GM18505 (cell line): ENCODE measurements around the gene IVNS1ABP.
"Not testable (repeated sequence)": the region's sequence is repeated elsewhere in the genome, so short reads cannot be mapped to it uniquely, and the experiment has no call there.

ENCODE experiments used
- ATAC-seq: cut with Tn5 transposase; IDR thresholded peaks from one replicate; pipeline ENCODE4 v1.9.1; 2021; ENCODE audit not compliant: unreplicated experiment
- POLR2A ChIP-seq: IDR thresholded peaks from 4 replicates; pipeline ENCODE4 v1.6.1; 2011; ENCODE audit warnings: borderline replicate concordance; ENCODE audit not compliant: insufficient read depth, insufficient read length; ENCODE audit errors: extremely low read depth

The IVNS1ABP gene

GRCh38 chr1:185345913-185346720 is 29.1 kb upstream of the IVNS1ABP start:
- no peak for ATAC-seq

DNA sequence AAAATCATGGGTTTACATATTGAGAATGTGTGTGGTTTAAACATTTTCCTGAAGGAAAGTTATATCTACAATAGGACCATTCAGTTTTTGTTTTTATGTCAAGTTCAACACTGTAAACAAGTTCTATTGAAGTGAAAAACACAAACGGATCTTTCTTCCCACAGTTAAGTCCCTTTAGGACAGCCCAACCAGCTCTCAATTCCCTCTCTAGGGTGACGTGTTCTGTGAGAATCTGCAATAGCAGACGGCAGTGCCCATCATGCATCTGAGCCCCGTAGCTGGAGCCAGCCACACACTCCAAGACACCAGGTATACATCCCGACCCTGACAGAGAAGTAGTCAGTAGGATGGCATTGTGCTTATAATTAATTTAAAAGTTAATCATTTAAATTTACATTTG is 26.3 kb upstream of the IVNS1ABP start:
- no peak for TF ChIP-seq POLR2A
- no peak for ATAC-seq

More at GRCh38 chr1:185345913-185346720, 29.1 kb upstream of the IVNS1ABP start:
- TF ChIP-seq POLR2A = no peak

DNA sequence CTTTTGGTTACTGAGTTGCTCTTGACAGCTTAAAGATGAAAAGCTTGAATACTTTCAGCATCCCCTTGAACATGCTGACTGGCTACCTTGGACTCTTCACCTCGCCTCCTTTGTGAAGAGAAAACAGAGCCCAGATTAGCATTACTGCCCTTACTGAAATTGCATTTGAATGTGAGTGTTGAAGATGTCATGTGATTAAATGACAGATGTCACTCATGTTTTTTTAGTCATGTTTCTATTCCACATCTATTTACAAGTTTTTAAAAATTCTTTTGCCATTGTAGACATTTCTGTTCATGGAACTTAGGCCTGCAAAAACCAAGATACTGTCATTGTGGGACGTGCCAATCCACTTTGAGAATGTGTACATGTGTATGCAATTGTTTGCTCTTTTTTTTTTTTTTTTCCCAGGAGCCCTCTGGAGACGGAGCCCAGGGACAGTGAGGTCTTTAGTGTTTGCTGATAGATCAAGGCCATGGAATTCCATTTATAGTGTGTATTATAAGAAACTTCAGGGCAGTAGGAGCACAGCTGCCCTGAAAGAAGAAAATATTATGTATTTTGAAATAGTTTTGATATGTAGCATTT is 25.7 kb upstream of the IVNS1ABP start:
- no peak for ATAC-seq
- TF ChIP-seq POLR2A = no peak

GRCh38 chr1:185342017-185342416 is 25.0 kb upstream of the IVNS1ABP start:
- no peak for ATAC-seq
- TF ChIP-seq POLR2A = no peak

- no peak for ATAC-seq
- TF ChIP-seq POLR2A = no peak
These were observed 24.2 kb upstream of the IVNS1ABP start for GRCh38 chr1:185341196-185341781.

- TF ChIP-seq POLR2A = no peak
- peak; percentile 96 for ATAC-seq
These were observed 21.9 kb upstream of the IVNS1ABP start for GRCh38 chr1:185338719-185339622.

DNA sequence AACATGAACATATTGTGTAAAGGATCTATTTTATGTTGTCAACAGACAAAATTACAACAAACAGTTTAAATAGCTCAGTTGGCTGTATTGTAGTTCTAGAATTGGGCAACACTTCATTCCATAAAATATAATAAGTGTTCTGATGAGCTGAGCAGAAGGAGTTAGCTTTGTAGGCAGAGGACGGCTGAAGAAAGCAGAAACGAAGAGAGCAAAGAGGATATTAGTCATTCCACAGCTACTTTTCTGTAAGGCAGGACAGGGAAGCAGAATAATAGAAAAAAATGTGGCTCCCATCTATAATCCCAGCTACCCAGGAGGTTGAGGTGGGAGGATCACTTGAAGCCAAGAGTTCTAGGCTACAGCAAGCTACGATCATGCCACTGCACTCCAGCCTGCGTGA is 20.2 kb upstream of the IVNS1ABP start:
- no peak for ATAC-seq
- no peak for TF ChIP-seq POLR2A

DNA sequence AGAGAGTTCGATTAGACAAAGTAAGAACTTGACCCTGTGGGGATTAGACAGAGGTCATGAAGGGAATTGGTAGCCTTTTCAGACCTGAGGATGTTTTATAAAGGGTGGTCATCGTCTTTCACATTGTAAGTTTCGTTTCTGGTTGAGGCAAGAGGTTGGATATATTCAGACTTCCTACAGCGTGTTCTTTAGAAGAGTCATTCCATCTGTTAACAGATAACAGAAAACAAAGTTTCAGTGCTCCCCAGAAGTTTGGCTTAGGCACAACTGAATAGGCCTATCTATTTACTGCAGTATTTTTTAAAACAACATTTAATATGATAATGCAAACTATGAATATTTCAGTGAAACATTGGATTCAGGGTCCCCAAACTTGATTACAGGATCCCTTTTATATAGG is 17.1 kb upstream of the IVNS1ABP start:
- ATAC-seq = no peak
- TF ChIP-seq POLR2A = no peak

DNA sequence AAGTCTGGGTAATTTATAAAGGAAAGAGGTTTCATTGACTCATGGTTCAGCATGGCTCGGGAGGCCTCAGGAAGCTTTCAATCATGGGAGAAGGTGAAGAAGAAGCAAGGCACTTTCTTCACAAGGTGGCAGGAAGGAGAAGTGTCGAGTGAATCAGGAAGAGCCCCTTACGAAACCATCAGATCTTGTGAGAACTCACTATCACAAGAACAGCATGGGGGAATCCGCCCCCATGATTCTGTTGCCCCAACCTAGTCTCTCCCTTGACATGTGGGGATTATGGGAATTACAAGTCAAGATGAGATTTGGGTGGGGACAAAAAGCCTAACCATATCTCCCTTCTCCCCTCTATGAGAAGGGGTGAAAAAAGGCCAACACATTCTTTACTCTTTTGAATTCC is 11.2 kb upstream of the IVNS1ABP start:
- no peak for ATAC-seq
- no peak for TF ChIP-seq POLR2A

GRCh38 chr1:185325413-185325812 is 8.4 kb upstream of the IVNS1ABP start:
- TF ChIP-seq POLR2A = no peak
- ATAC-seq = no peak

DNA sequence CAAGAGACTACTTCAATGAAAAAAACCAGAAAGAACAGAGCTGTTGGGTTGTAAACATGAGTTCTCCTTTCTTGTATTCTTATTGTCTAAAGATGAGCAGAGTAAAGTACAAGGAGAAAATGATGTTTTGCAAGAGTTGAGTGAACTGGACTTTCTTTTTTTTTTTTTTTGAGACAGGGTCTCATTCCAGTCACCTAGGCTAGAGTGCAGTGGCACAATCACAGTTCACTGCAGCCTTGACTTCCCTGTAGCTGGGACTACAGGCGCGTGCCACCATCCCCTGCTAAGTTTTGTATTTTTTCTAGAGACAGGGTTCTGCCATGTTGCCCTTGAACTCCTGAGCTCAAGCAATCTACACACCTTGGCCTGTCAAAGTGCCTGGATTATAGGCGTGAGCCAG is 7.1 kb upstream of the IVNS1ABP start:
- ATAC-seq = no peak
- TF ChIP-seq POLR2A = no peak

DNA sequence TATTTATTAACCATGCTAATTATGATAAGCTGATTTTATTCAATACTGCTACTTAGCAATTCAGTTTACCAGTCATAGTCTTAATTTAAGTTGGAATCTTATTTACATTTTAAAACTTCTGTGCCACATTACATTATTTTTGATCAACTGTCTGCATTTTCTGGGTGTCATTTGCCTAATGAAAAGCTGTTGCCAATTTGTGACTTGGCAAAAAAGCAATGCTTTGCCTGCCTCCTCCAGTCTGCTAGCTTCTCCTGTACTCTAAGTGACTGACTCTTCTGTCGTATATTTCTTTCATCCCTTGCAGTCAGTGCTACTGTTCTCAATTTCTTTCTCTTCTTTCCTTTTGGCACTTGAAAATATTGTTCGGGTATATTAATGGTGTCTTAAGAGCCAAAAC is 5.6 kb upstream of the IVNS1ABP start:
- ATAC-seq = no peak
- no peak for TF ChIP-seq POLR2A

- ATAC-seq = not testable (repeated sequence)
These were observed 4.7 kb upstream of the IVNS1ABP start for GRCh38 chr1:185321653-185322221.

GRCh38 chr1:185321104-185321503 is 4.1 kb upstream of the IVNS1ABP start:
- ATAC-seq = not testable (repeated sequence)
